ENCODE results near the gene NALCN.

Gene NALCN

GRCh38 chr13:101013245-101013644 lies 403.1 kb downstream of the NALCN start:
- DNase-seq: no peak

- DNase-seq: no peak
These were observed 406.2 kb downstream of the NALCN start for GRCh38 chr13:101010100-101010499.

- DNase-seq: no peak
These were observed 409.1 kb downstream of the NALCN start for GRCh38 chr13:101007245-101007644.

All from activated CD4-positive, alpha-beta T cell treated with anti-CD3 and anti-CD28 coated beads for 1 hour (primary cell).